OCI-LY7 (cell line): ENCODE results near the gene NOL6.

ENCODE experiments used
- EZH2phosphoT487 ChIP-seq: fragments of 200-600 bp; sonication (generic); IDR thresholded peaks from 2 replicates; pipeline ENCODE4 v1.6.1; 2018; ENCODE audit warnings: low read depth, borderline replicate concordance, mild to moderate bottlenecking, mixed run types, antibody characterized with exemption, low read length, moderate library complexity, mixed read lengths
- TF ChIP-seq, protein P1 (sequence below): fragments of 200-600 bp; sonication (generic); conservative IDR thresholded peaks from 2 replicates; pipeline ENCODE4 v1.5.1; 2014; ENCODE audit warnings: mild to moderate bottlenecking, antibody characterized with exemption, low read length, moderate library complexity, mixed read lengths

DNA sequence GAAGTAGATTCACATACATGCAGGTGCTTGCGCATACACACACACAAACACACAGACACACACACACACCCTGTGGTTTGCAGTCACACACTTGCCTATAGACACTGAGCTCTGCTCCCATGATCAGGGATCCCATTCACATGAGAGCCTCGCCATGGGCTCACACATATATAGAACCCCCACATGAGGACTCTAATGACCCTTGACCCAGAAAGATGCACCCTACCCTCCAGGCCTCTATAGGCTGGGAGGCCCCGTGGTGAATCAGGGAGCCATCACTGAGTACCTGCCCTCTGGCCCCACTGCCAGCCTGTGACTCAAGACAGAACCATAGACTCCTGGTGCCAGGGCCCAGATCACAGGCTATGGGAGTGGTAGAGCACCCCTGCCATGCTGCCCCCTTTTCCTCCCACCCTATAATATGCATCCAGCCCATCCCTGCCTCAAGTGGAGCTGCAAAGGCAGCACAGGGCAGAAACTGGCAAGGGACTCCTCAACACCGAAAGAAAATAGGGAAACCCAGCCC lies 23.0 kb downstream of the NOL6 start:
- TF ChIP-seq, protein P1, sequence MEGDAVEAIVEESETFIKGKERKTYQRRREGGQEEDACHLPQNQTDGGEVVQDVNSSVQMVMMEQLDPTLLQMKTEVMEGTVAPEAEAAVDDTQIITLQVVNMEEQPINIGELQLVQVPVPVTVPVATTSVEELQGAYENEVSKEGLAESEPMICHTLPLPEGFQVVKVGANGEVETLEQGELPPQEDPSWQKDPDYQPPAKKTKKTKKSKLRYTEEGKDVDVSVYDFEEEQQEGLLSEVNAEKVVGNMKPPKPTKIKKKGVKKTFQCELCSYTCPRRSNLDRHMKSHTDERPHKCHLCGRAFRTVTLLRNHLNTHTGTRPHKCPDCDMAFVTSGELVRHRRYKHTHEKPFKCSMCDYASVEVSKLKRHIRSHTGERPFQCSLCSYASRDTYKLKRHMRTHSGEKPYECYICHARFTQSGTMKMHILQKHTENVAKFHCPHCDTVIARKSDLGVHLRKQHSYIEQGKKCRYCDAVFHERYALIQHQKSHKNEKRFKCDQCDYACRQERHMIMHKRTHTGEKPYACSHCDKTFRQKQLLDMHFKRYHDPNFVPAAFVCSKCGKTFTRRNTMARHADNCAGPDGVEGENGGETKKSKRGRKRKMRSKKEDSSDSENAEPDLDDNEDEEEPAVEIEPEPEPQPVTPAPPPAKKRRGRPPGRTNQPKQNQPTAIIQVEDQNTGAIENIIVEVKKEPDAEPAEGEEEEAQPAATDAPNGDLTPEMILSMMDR, result no peak
- no peak for TF ChIP-seq EZH2phosphoT487
